Measurements from ENCODE around the gene PRC1.

DNA sequence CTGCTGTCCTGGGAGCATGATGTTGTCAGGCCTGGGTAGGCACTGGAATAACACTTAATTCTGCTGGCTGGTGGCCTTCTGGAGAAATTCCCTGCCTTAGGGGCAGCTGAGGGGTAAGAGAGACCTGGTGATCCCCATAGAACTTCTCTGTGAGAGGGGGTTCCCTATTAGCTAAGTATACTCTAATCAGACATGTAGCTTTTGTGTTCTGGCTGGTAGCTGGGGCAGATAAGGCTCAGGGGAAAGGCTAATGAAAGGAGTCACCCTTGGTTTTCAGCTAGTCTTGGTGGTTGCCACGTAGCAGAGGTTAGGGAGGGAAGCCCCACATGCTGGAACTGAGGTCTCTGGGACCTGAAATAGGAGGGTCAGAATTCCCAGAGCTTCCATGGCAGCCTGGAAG is 61.0 kb downstream of the PRC1 start:
- TF ChIP-seq, protein P1, sequence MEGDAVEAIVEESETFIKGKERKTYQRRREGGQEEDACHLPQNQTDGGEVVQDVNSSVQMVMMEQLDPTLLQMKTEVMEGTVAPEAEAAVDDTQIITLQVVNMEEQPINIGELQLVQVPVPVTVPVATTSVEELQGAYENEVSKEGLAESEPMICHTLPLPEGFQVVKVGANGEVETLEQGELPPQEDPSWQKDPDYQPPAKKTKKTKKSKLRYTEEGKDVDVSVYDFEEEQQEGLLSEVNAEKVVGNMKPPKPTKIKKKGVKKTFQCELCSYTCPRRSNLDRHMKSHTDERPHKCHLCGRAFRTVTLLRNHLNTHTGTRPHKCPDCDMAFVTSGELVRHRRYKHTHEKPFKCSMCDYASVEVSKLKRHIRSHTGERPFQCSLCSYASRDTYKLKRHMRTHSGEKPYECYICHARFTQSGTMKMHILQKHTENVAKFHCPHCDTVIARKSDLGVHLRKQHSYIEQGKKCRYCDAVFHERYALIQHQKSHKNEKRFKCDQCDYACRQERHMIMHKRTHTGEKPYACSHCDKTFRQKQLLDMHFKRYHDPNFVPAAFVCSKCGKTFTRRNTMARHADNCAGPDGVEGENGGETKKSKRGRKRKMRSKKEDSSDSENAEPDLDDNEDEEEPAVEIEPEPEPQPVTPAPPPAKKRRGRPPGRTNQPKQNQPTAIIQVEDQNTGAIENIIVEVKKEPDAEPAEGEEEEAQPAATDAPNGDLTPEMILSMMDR (IDR thresholded peaks at IDR 0.05; ENCODE audit: low read length) = no peak
- TF ChIP-seq EZH2 (IDR thresholded peaks at IDR 0.05; ENCODE audit: borderline replicate concordance, low read length) = no peak
